GM12891 (cell line): ENCODE data around the gene PARP11.
"Not testable (repeated sequence)": the region's sequence is repeated elsewhere in the genome, so short reads cannot be mapped to it uniquely, and the experiment has no call there.

ENCODE experiments used
- DNase-seq: peaks from one replicate; pipeline ENCODE4 v3.0.0; 2011; ENCODE audit warnings: low spot score; ENCODE audit not compliant: insufficient read length
- FAIRE-seq: peaks from 2 replicates; lab custom pipeline; 2011; peaks lifted over from hg19 to GRCh38; lab: Jason Lieb, UNC
- PAX5 ChIP-seq: IDR thresholded peaks from 2 replicates; pipeline ENCODE4 v1.6.1; 2011; ENCODE audit warnings: low read length, moderate library complexity, mild to moderate bottlenecking; ENCODE audit not compliant: insufficient read depth, severe bottlenecking
- POLR2A ChIP-seq: IDR thresholded peaks from 2 replicates; pipeline ENCODE4 v1.6.1; 2011; ENCODE audit warnings: low read depth, low read length, control low read depth
- POLR2AphosphoS5 ChIP-seq: IDR thresholded peaks from 2 replicates; pipeline ENCODE4 v1.6.1; 2011; ENCODE audit warnings: low read depth, low read length, control low read depth
- POU2F2 ChIP-seq: IDR thresholded peaks from 2 replicates; pipeline ENCODE4 v1.6.1; 2011; ENCODE audit warnings: low read depth, mild to moderate bottlenecking, control low read depth, low read length, moderate library complexity
- SPI1 ChIP-seq: IDR thresholded peaks from 2 replicates; pipeline ENCODE4 v1.6.1; 2011; ENCODE audit warnings: low read depth, low read length, control low read depth
- TAF1 ChIP-seq: IDR thresholded peaks from 2 replicates; pipeline ENCODE4 v1.6.1; 2011; ENCODE audit warnings: low read depth, low read length, control low read depth

Gene PARP11

DNA sequence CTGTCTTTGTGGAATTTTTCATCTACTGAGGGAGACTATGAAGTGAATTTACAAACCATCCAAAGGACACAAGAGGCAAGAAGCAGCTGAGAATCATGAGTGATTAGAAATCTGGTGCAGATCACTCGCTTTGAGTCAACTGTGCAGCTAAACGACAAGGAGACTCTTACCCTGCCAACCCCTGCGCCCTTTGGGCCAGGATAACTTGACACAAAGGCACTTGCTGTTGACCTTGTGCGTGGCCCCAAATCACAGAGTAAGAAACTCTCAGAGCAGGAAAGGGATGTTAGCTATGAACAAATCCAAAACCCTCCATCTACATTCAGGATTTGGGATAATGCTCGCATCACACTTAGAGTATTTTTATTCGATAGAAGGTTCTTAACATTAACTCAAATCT lies 11.5 kb upstream of the PARP11 start:
- no peak for FAIRE-seq

DNA sequence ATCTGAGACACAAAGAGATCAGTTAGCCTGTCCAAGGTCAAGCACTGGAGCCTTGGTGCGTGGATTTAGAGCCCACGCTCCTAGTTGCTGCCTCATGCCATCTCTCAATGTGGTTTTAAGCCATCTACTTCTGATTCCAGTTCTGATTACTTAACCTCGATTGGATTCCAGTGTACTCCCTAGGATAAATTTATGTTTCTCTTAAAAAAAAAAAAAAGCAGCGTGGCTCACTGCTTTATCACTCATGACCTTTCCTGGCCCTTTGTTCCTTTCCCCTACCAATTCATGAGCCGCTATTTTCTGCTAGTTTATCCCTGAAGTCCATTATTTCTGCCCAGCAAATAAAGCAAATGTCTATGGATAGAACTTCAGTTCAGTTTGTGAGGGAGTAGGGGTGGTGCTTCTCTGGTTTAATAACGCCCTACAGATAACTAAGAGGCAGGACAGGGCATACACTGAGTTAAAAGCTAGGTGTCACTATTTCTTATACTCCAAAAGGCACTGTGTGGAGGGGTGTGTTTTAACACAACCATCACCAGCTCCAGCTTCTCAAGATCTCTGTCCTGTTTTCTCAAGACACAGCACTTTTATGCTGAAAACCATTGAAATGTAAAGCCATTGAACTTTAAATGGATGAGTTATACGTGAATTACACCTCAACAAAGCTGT lies 9.8 kb upstream of the PARP11 start:
- DNase-seq (no peak), FAIRE-seq (peak; percentile 82)
- TF ChIP-seq TAF1 (no peak), POU2F2 (no peak), SPI1 (no peak), POLR2A (no peak), POLR2AphosphoS5 (no peak), PAX5 (no peak)

More for the DNA sequence above, 11.5 kb upstream of the PARP11 start:
- DNase-seq: no peak
- no peak for TF ChIP-seq POLR2AphosphoS5
- TF ChIP-seq POLR2A: no peak
- no peak for TF ChIP-seq POU2F2
- no peak for TF ChIP-seq TAF1
- no peak for TF ChIP-seq SPI1
- TF ChIP-seq PAX5: no peak

DNA sequence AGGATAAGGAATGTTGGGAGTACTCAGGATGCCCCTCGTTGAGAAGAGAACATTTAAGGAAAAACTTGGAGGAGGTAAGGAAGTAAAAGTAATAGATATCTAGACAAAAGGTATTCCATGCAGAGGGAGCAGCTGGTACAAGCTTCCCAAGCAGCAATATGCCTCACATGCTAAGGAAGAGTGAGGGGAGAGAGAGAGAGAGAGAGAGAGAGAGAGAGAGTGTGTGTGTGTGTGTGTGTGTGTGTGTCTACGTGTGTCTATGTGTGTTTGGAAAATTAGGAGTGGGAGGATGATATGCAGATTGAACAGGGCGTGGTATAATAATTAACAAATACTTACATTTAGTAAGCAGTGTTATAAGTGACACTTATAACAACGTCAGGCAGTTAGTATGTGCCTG lies 9.2 kb upstream of the PARP11 start:
- TF ChIP-seq TAF1 (no peak), SPI1 (no peak), POLR2AphosphoS5 (no peak), PAX5 (no peak), POLR2A (no peak), POU2F2 (no peak)
- DNase-seq: no peak
- no peak for FAIRE-seq

DNA sequence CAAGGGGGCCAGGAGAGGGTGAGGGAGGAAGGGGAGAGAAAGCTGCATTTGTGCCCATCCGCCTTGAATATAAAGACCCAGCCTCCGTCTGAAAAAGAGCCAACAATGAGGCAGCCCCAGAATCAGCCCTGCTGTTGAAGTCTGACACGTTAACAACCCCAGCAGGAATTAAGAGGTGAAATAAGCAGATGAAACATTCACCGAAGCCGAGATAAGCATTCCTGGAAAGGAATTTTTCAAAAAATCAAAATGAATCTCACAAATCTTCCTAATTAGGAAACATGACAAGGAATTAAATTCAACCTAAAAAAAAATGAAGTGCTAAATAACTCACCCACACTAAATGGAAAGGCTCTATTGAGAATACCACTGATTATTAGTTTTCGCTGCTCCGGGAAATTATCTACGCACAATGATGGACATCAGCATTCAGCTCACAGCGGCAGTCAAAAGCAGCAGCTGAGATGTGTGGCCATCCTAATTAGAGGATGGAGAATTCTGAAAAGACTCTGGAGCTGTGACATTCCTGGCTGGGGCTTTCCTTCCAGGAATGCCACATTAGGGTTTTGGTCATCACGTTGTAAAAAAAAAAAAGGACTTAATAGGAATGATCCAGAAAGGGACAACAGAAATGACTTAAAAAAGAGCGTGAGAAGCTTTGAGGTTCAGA lies 8.2 kb upstream of the PARP11 start:
- FAIRE-seq: no peak
- no peak for DNase-seq
- TF ChIP-seq TAF1 (no peak), PAX5 (no peak), POLR2A (no peak), POU2F2 (no peak)

DNA sequence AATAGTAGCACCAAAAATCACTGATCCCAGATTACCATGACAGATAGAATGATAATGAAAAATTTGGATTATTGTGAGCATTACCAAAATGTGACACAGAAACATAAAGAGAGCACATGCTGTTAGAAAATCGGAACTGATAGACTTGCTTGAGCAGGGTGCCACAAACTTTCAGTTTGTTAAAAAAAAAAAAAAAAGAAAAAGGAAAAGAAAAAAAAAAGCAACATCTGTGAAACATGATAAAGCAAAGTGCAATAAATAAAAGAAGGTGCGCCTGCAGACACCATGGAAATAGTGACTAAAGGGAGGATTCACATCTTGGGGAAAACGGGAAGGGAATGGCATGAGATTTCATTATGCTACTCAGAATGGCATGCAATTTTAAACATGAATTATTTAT lies 6.6 kb upstream of the PARP11 start:
- TF ChIP-seq POU2F2: no peak
- no peak for TF ChIP-seq PAX5
- TF ChIP-seq POLR2AphosphoS5: no peak
- TF ChIP-seq POLR2A: no peak
- TF ChIP-seq SPI1: no peak
- no peak for TF ChIP-seq TAF1
- FAIRE-seq (no peak), DNase-seq (no peak)

DNA sequence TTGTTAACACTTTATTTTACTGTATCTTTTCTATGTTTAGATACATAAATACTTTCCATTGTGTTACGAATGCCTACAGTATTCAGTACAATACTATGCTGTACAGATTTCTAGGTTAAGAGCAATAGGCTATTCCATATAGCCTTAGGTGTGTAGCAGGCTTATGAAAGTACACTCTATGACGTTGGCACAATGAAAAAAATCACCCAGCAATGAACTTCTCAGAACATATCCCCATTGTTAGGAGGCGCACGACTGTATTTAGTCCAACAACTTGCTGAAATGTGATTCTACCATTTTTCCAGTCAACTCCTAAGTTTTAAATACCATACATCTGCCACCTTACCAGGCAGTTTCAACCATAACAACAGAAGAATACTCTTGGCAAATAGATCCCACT lies 1.8 kb downstream of the PARP11 start:
- DNase-seq (no peak), FAIRE-seq (peak; percentile 47)
- TF ChIP-seq POU2F2 (no peak), POLR2AphosphoS5 (no peak), PAX5 (no peak)

DNA sequence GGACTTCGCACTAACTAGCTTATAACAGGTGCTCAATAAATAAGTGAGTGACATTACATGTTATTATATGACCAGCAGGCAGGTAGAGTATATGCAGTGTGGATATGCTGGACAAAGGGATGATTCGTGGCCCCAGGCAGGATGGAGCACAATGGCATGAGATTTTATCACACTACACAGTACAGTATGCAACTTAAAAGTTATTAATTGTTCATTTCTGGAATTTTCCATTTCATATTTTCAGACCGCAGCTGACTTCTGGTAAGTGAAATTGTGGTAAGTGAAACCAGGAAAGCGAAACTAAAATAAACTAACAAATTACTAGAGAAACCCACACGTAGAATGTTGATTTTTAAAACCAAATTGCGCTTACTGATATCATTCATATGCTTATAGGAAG lies 3.3 kb downstream of the PARP11 start:
- peak; percentile 75 for FAIRE-seq
- TF ChIP-seq TAF1 (no peak), POLR2AphosphoS5 (no peak), PAX5 (no peak)
- DNase-seq: no peak

DNA sequence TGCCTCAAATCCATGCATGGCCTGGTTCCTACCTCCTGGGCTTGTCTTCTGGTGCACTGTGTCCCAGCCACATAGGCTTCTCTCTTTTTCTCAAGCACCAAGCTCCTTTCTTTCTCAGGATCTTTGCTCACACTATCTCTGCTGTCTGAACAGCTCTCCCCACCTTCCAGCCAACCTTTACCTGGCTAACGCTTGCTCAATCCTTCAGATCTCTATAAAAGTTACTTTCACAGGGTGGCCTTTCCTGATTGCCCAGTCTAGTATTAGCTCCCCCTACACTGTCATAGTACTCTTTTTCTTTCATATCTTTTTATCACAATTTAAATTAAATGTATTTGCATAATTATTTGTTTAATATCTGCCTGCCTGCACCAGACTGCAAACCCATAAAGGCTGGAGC lies 3.8 kb downstream of the PARP11 start:
- DNase-seq (no peak), FAIRE-seq (peak; percentile 16)
- TF ChIP-seq PAX5: no peak
- TF ChIP-seq POLR2A: no peak
- TF ChIP-seq POLR2AphosphoS5: no peak
- no peak for TF ChIP-seq SPI1
- no peak for TF ChIP-seq POU2F2
- TF ChIP-seq TAF1: no peak

DNA sequence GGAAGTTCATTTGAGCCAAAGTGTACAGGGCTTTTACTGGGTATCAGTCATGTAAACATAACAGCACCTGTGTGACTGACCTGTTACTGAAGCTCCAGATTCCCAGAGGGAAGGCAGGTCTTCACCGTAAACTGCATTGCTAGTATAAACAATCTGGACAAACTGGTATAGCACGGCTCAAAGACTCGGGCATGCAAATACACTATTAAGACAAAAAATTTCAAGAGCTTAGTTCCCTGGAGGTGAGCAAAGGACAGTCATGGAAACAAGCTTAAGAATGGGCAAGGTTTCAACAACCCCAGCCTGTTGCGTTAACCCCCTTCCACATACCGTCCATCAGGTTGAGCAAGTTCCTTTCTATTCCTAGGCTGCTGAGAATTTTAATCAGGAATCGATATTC lies 9.4 kb downstream of the PARP11 start:
- TF ChIP-seq SPI1: no peak
- no peak for TF ChIP-seq POU2F2
- no peak for TF ChIP-seq TAF1
- TF ChIP-seq POLR2A: no peak
- no peak for TF ChIP-seq POLR2AphosphoS5
- no peak for TF ChIP-seq PAX5
- DNase-seq (no peak), FAIRE-seq (no peak)

DNA sequence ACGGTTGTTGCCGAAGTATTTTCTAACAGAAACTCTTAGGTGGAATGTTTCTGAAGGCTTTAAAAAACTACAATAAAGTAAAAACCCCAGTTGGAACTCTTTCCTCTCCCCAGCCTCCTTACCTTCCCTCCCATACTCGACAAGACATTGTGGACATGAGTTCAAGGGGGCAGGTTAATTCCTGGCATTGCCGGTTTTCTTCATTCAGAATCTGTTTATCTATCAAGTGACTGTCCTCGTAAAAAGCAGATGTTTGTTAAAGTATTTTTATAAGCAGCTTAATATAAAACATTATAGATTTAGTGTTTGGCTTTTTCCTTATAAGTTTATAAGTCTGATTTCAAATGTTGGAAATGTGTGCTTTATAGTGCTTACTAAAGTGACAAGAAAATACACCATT lies 30.7 kb downstream of the PARP11 start:
- FAIRE-seq (no peak), DNase-seq (no peak)
- TF ChIP-seq SPI1 (no peak), POLR2AphosphoS5 (no peak), POLR2A (no peak), POU2F2 (no peak), PAX5 (no peak), TAF1 (no peak)

DNA sequence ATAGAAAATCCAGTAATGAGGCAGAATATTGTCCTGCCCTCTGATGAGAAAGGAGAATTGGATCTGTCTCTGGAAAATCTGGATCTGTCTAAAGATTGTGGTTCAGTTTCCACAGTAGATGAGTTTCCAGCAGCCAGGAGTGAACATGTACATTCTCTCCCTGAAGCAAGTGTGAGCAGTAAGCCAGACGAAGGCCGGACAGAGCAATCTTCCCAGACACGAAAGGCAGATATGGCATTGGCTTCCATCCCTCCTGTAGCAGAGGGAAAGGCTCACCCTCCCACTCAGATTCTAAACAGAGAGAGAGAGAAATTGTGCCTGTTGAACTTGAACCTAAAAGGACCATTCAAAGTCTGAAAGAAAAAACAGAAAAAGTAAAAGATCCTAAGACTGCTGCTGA lies 31.4 kb downstream of the PARP11 start:
- no peak for DNase-seq
- no peak for FAIRE-seq
- TF ChIP-seq SPI1: no peak
- no peak for TF ChIP-seq POLR2AphosphoS5
- TF ChIP-seq PAX5: no peak
- no peak for TF ChIP-seq POLR2A
- no peak for TF ChIP-seq TAF1
- TF ChIP-seq POU2F2: no peak

DNA sequence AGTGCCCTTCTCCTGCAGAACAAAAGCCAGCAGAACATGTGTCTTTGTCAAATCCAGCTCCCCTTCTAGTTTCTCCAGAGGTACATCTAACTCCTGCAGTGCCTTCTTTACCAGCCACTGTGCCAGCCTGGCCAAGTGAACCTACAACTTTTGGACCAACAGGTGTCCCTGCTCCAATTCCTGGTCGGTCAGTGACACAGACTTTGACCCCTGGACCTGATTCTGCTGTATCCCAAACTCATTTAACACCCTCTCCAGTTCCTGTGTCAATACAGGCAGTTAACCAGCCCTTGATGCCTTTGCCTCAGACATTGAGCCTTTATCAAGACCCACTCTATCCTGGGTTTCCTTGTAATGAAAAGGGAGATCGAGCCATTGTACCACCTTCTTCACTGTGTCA lies 32.4 kb downstream of the PARP11 start:
- DNase-seq, FAIRE-seq: not testable (repeated sequence)

DNA sequence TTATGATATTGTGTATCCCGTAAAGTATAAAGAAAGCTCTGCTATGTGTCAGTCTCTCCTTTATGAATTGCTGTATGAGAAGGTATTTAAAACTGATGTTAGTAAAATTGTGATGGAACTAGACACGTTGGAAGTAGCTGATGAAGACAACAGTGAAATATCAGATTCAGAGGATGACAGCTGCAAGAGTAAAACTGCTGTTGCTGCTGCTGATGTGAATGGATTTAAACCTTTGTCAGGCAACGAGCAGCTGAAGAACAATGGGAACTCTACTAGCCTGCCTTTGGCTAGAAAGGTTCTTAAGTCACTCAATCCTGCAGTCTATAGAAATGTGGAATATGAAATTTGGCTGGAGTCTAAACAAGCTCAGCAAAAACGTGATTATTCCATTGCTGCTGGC lies 33.5 kb downstream of the PARP11 start:
- FAIRE-seq: peak; percentile 75
- DNase-seq: not testable (repeated sequence)

DNA sequence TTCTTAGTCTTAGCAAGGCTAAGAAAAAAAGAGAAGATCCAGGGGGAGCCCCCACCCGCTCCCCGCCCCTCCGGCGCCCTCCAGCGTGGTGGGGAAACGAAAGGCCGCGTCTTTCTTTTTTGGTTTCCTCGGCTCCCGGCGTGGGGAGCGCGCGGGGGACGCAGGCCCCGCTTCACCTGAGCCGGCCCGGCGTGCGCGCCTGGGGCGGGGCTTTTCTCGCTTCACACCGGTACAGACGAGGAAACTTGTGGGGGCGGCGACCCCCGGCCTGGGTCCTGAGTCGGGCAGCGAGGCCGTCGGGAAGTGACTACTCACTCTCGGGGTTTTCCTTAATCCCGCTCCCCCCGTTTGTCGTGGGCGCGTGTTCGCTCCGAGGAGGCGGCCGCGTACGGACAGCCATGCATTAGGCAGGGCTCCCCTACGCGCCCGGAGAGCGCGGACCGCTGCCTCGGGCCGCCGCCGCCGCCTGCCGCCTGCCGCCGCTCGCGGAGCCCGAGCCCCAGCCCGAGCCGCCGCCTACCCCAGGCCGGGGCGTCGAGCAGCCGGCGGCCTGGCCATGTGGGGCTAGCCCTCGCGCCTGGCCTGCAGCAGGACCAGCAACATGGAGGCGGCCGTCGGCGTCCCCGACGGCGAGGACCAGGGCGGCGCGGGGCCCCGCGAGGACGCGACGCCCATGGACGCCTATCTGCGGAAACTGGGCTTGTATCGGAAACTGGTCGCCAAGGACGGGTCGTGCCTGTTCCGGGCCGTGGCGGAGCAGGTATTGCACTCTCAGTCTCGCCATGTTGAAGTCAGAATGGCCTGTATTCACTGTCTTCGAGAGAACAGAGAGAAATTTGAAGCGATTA lies 34.3 kb downstream of the PARP11 start:
- FAIRE-seq (peak; percentile 91), DNase-seq (peak; percentile 22)
